Spinal cord (tissue), 10 donors: ENCODE measurements around the gene EFL1. TPM values are rescaled to one million over a fixed set of nuclear protein-coding genes. Genes with fewer than 3 reads are reported as not detected.
"Not testable (repeated sequence)": the region's sequence is repeated elsewhere in the genome, so short reads cannot be mapped to it uniquely, and the experiment has no call there.

ENCODE experiments used
- DNase-seq, 6 donors: peaks; one replicate each; pipeline versions ENCODE4 v3.0.0 to v3.0.0-alpha.2; 2013 to 2015; ENCODE audit warnings: low spot score in 6 of 6, low read depth in 4 of 6
- H3K27ac ChIP-seq: one replicate; pipeline ENCODE4 v1.5.1; 2013; ENCODE audit warnings: low read depth, low read length, control low read depth
- H3K27me3 ChIP-seq: one replicate; pipeline ENCODE4 v1.6.1; 2013; ENCODE audit warnings: low read length; ENCODE audit not compliant: control insufficient read depth, insufficient read depth
- H3K36me3 ChIP-seq: one replicate; pipeline ENCODE4 v1.6.1; 2013; ENCODE audit warnings: low read length; ENCODE audit not compliant: control insufficient read depth, insufficient read depth
- H3K4me1 ChIP-seq: one replicate; pipeline ENCODE4 v1.6.1; 2013; ENCODE audit warnings: low read length; ENCODE audit not compliant: control insufficient read depth, insufficient read depth
- H3K4me3 ChIP-seq: one replicate; pipeline ENCODE4 v1.5.1; 2013; ENCODE audit warnings: low read depth, low read length, control low read depth
- H3K9me3 ChIP-seq: one replicate; pipeline ENCODE4 v1.6.1; 2013; ENCODE audit warnings: low read length; ENCODE audit not compliant: control insufficient read depth, insufficient read depth
- WGBS: methylation state at CpG from one replicate; pipeline ENCODE4 v1.1.5; 2013; ENCODE audit warnings: missing lambda C conversion rate; ENCODE audit not compliant: insufficient coverage; 5-methylcytosine and 5-hydroxymethylcytosine counted together
- polyA plus RNA-seq, 2 donors: library from polyadenylated mRNA; unstranded; fragments of 120-200 nt; gene quantifications; one replicate each; pipeline ENCODE4 v1.2.1, GENCODE V29; 2013; ENCODE audit not compliant: insufficient read length in 2 of 2
- total RNA-seq, 2 donors: library from RNA; depleted of rRNA in 1 of 2; stranded (reverse); fragments of 120-200 nt in 1 of 2; fragments of >200 nt in 1 of 2; gene quantifications; one replicate each; pipeline versions ENCODE4 v1.2.3 to v1.2.4, GENCODE V29; 2013 to 2014
- donor health status: healthy.

Gene EFL1
- total and polyA plus RNA-seq, 4 donors: 15.0 to 21.4 (median 18.8) TPM

DNA sequence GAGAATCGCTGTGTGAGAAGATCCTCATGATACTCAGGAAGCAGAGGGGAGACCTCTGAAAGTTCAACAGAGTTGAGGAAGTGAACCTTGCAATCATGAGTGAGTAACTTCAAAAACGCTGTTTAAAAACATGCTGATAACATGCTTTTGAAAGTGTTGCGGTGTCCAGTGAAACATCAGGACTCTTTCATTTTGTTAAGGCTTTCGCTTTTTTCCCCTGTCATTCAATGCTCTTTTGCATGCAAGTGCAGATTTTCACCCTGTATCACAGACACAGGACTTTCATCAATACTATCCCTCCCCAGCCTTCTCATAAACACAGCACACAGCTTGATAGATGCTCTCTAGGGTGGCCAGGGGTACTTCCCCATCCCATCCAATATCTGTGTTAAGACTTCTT is 23.9 kb upstream of the EFL1 start:
- 97% methylated on average over 3 of the region's 4 CpGs for WGBS
- DNase-seq, H3K9me3 ChIP-seq, H3K36me3 ChIP-seq, H3K27me3 ChIP-seq, H3K4me3 ChIP-seq, H3K27ac ChIP-seq, H3K4me1 ChIP-seq: not testable (repeated sequence)

DNA sequence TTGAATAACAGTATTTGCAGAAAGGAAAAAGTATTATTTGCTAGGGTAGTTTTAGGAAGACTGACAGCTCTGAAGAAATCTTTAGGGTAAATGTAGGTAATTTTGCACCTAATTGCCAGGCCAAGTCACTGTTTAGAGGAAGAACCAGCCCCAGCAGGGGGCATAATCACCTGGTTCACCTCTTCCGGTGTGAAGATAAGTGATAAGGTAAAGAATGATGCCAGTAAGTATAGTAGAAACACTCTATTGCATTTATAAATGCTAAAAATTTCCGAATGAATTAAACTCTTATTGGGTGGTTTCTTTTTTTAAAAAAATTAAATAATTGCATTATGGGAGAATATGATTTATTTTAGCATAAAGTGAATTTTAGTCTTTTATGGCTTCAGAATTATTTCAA is 21.8 kb upstream of the EFL1 start:
- WGBS: no CpG with 5 or more reads among the region's 2 CpGs
- not testable (repeated sequence) for H3K27ac ChIP-seq, DNase-seq, H3K9me3 ChIP-seq, H3K27me3 ChIP-seq, H3K36me3 ChIP-seq, H3K4me1 ChIP-seq, H3K4me3 ChIP-seq

DNA sequence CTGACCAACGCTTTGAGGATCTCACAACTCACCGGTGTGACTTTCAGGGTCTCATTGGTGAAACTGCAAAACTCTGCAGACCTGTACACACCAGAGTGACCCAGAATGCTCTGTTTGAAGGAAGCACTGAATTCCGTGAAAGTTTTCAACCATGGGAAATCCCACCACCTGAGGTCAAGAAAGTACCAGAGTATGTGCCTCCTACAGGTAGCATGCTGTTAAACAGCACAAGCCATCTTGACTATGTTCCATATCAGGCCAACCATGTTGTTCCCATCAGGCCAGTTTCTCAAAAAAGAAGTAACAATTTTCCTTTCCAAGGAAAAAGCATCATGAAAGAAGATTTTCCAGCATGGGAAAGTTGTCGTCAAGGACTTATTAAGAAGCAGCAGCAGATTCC is 19.9 kb upstream of the EFL1 start:
- H3K4me3 ChIP-seq: not testable (repeated sequence)

DNA sequence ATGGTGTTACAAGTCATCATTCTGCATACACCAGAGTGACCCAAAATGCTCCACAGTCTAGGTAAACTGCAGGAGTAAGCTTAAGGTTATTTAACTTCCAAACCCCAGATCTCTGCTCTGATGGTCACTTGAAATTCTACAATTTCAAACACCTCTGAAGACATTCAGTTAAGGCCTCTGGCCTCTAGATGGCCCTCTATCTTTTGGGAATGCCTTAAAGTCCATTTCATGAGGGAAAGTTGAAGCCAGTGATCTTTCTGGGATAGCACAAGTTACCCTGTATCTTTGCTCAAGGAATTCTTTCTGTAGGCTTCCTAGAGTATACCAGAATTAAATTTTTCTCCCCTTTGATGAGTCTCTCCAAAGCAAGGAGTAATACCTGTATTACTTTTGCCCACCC is 18.7 kb upstream of the EFL1 start:
- not testable (repeated sequence) for H3K27ac ChIP-seq, DNase-seq, H3K27me3 ChIP-seq, H3K9me3 ChIP-seq, H3K4me1 ChIP-seq, H3K4me3 ChIP-seq, H3K36me3 ChIP-seq

More for the DNA sequence above, 19.9 kb upstream of the EFL1 start:
- not testable (repeated sequence) for H3K9me3 ChIP-seq, H3K36me3 ChIP-seq, H3K27ac ChIP-seq, H3K27me3 ChIP-seq, H3K4me1 ChIP-seq, DNase-seq
- WGBS: 93% methylated on average over 3 of the region's 4 CpGs

DNA sequence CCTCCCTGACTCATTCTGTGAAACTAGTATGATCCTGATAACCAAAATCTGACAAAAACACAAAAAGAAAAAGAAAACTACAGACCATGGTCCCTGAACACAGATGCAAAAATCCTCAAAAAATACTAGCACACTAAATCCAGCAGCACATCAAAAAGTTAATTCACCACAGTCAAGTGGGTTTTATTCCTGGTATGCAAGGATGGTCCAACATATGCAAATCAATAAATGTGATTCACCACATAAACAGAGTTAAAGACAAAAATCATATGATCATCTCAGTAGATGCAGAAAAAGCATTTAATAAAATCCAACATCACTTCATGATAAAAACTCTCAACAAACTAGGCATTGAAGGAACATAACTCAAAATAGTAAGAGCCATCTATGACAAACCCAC is 12.9 kb upstream of the EFL1 start:
- peaks cover 7% of the 10 kb centered on the region for H3K9me3 ChIP-seq
- DNase-seq: no peak
- no peaks in the 10 kb centered on the region for H3K27me3 ChIP-seq
- H3K36me3 ChIP-seq: peaks cover 2% of the 10 kb centered on the region
- H3K4me1 ChIP-seq: no peaks in the 10 kb centered on the region
- H3K27ac ChIP-seq: no peak overlapping the region
- no peak overlapping the region for H3K4me3 ChIP-seq

DNA sequence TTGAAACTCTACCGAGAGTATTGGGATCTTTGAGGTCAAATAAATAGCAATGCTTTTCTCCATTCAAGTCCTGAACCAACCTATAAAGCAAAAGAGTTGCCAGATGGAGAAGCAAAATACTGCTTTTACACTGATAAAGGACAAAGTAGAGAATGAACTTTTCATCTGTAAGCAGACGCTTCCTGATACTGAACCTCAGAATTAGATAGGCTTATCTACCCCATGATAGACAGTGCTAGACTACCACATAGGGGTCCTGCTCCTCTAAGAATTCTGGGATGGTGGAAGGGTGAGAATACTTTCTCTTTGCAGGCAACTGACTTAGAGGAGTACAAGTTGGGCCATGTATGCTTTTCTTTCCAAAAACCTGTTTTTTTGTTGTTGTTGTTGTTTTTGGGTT is 9.6 kb upstream of the EFL1 start:
- no peaks in the 10 kb centered on the region for H3K27me3 ChIP-seq

DNA sequence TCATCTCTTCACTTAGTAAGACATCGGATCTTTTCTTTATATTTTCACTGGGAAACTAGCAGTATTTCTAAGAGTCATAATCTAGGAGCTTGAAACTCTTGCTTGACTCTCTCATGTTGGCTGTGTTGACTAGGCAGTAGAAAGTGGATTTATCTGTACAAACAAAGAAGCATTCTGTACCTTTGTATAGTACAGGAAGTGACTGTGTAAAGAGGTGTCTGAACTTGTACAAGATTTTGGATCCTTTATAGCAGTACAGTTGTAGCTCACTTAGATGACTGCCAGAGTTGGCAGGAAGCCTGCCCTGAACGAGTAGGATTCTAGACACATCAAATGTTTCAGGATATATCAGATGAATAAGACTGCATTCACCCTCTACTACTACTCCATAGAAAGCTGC is 5.9 kb upstream of the EFL1 start:
- not testable (repeated sequence) for H3K9me3 ChIP-seq, H3K27me3 ChIP-seq, H3K36me3 ChIP-seq, H3K4me3 ChIP-seq, H3K4me1 ChIP-seq, H3K27ac ChIP-seq, DNase-seq
- WGBS: no CpG with 5 or more reads among the region's 2 CpGs

More for the DNA sequence above, 9.6 kb upstream of the EFL1 start:
- Histone ChIP-seq H3K27ac (no peak overlapping the region), H3K4me3 (no peak overlapping the region), H3K4me1 (no peaks in the 10 kb centered on the region), H3K9me3 (peaks cover 7% of the 10 kb centered on the region), H3K36me3 (peaks cover 2% of the 10 kb centered on the region)
- DNase-seq: no peak
- WGBS: no CpG with 5 or more reads among the region's 2 CpGs

DNA sequence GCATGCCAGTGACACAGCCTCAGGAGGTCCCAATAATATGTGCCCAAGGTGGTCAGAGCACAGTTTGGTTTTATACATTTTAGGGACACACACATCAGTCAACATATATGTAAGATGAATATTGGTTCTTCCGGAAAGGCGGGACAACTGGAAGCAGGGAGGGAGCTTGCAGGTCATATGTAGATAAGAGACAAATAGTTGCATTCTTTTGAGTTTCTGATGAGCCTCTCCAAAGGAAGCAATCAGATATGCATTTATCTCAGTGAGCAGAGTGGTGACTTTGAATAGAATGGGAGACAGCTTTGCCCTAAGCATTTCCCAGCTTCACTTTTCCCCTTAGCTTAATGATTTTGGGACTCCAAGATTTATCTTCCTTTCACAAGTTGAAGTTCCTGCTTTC is 4.6 kb upstream of the EFL1 start:
- 60% methylated on average over 1 of the region's 2 CpGs for WGBS
- DNase-seq, H3K9me3 ChIP-seq, H3K36me3 ChIP-seq, H3K27ac ChIP-seq, H3K4me1 ChIP-seq, H3K27me3 ChIP-seq, H3K4me3 ChIP-seq: not testable (repeated sequence)

DNA sequence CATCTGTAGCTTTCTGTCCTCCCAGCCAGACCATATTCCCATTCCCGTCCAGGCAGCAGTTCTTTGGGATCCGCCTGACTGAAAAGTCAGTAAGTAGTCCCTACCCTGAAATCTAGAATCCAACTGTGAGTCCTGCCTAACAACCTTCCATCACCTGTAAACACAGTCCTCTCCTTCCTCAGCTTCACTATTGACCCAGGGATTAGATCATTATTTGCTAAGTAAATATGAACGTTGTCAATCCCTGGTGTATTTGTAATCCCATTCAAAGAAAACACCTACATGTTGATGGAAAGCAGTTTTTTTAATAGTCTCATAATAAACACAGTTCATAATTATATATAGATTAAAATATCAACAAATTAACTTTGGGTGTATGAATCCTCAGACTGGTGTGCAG is 816 bp upstream of the EFL1 start:
- peak in 1 of 6 donors; percentile 12 for DNase-seq
- H3K4me1 ChIP-seq: no peaks in the 10 kb centered on the region
- peak overlapping the region; percentile 70 for H3K4me3 ChIP-seq
- 21% methylated on average over 2 of the region's 3 CpGs for WGBS
- H3K27ac ChIP-seq: no peak overlapping the region
- H3K27me3 ChIP-seq: no peaks in the 10 kb centered on the region
- peaks cover under 1% of the 10 kb centered on the region for H3K36me3 ChIP-seq
- H3K9me3 ChIP-seq: no peaks in the 10 kb centered on the region

DNA sequence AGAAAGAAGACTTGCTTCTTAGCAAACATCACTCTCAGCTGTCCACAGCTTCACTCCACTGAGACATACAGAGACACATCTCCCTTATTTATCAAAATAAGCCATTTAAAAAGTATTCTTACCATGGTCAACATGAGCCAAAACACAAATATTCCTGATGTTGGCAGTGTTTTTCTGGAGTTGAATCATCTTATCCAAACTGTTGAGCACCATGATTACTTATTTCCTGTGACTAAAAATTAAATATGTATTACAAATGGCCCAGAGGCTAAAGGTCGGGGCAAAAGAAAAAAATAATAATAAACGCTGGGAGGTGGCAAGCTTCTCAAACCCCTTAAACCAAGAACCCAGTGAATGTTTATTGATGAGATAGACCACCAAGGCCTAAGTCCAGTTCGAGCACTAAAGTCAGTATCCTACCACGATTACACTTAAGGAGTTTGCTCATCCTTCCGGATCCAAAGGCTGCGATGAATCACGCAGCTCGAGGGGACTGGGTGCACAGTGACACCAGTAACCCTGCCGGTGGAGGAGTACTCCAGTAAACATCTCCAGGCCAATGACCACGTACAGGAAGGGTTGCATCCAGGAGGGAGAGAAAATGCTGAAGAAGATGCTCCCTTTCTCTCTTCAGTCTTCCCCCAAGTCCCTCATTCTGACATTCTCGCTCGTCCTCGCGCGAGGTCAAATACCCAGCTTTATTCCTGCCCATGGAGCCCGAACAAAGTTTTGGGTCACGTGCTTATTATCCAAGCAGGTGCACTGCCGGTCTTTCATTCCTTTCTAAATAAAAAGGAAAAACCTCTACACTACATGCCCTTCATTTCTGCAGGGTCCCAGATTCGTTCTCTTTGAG is 740 bp downstream of the EFL1 start:
- H3K9me3 ChIP-seq, H3K27me3 ChIP-seq, H3K36me3 ChIP-seq, H3K4me1 ChIP-seq: not testable (repeated sequence)
- Histone ChIP-seq H3K27ac (peak overlapping the region; percentile 50), H3K4me3 (peak overlapping the region; percentile 70)
- whole genome bisulfite sequencing: 0% methylated on average over 10 of the region's 19 CpGs
- DNase-seq: peak in 3 of 6 donors; percentile 0 to 68 (median 2)
